IPS-NIHi11 (cell line): ENCODE results near the gene SAMD11.
A peak's percentile ranks its signal among the peaks of the same experiment; 100 is the strongest.

Experiments
- DNase-seq: peaks from one replicate; pipeline ENCODE4 v3.0.0; 2012; ENCODE audit warnings: mixed read lengths, low spot score

Gene SAMD11

GRCh38 chr1:931380-932172 lies 7.9 kb downstream of the SAMD11 start:
- DNase-seq = no peak

DNA sequence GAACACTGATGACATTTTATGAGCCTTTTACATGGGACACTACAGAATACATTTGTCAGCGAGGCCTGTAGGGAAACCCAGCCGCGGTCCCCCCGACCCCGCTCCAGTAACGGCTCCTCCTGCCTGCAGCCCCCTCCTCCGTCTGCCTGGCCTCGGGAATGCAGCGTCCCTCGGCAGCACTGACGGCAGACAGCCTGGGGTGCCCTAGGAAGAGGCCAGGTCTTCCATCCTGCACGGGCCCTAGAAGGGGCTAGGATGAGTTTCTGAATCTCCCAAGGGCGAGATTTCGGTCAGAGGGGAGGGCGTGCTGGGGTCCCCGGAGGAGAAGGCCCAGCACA lies 8.4 kb downstream of the SAMD11 start:
- DNase-seq = no peak

DNA sequence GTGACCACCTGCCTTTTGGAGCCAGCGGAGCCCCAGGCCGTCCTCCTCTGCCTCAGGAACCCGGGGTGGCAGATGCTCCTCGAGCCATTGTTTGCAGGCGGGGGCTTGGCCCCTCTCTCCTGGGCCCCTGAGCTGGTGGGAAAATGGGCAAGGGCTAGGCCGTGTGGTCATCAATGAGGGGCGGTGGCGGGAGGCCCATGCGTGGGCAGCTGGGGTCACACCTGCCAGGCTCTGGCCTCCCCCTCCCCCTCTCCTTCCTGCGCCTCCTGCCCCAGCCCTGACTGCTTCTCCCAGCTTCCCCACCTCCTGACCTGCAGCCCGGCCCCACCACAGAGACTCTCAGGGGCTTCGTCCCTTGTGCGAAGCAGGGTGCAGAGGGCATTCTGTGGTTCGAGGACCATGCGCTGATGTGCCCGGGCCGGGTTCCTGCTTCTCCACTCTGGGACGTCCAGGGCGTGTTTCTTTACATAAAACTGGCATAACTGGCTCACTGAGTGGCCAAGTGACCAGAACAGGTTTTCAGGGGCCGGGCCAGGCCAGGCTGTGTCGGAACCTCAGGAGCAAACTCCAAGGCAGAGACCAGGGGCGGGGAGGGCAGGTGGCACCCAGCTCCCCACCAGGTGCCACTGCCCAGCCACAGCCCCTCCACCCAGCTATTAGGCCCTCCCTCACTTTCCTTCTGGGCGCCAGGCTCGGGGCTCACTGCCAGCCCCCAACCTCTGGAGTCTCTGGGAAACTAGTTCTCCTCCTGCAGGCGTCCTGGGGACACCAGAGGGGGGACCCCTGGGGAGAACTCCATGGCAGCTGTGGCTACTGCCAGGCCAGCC lies 9.3 kb downstream of the SAMD11 start:
- DNase-seq = no peak

- no peak for DNase-seq
Observed at GRCh38 chr1:933603-933940, 9.8 kb downstream of the SAMD11 start.

- no peak for DNase-seq
Observed at GRCh38 chr1:934991-935750, 11.4 kb downstream of the SAMD11 start.

DNA sequence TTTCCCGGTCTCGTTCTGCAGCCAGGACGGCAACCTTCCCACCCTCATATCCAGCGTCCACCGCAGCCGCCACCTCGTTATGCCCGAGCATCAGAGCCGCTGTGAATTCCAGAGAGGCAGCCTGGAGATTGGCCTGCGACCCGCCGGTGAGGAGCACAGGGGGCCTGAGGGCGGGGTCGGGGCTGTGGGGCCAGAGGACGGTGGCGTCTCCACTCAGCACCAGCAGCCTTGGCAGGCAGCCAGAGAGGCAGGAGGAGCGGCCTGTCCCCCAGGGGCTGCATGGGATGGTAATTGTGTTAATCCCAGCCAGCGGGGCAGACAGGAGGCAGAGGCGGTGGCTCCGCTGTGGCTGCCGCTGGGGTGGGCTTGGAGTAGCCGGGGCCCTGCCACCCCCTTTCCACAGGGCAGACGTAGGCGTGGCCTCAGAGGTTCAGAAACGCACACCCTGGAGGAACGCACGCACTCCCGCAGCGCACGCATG lies 12.1 kb downstream of the SAMD11 start:
- peak; percentile 72 for DNase-seq

GRCh38 chr1:936348-937264 lies 12.9 kb downstream of the SAMD11 start:
- DNase-seq = no peak

DNA sequence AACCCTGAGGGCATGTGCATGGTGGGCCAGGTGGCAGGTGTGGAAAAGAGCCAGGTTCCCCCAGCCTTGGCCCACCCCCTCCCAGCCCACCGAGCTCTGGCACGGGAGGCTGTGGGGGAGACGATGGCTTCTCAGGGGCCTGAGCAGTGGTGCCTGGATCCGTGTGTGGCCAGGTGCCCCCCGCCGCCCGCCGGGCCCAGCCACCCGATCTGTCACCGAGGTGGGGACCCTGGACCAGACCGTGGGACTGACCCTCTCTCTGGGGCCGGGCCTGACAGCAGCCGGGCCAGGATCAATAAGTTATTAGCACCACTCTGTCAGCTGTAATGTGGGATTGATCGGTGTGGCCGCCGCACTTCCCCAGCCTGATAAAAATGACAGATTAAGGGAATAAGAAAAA lies 13.8 kb downstream of the SAMD11 start:
- no peak for DNase-seq

DNA sequence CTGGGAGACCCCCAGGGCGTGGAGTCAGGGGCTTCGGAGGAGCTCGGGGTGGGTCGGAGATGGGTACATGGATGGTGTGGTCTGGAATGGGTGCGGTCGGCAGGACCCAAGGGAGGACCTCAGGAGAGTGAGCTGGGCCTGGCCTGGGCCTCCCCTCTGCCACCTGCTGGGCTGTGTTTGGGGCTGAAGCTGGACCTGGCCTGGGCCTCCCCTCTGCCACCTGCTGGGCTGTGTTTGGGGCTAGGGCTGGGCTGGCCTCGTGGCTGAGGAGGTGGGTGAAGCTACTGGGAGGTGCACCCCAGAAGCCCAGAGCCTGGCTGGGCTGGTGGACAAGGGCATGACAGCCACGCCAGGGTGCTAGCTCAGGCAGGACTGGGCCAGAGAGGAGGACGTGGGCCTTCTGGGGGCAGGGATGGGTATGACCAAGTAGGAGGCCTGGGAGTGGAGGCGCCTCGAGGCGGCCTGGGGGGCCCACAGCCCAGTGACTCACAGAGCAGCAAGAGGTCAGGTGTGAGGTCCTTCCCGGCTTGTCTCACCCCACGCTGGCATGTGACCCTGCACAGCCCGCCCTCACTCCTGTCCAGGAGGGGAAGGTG lies 14.5 kb downstream of the SAMD11 start:
- no peak for DNase-seq

DNA sequence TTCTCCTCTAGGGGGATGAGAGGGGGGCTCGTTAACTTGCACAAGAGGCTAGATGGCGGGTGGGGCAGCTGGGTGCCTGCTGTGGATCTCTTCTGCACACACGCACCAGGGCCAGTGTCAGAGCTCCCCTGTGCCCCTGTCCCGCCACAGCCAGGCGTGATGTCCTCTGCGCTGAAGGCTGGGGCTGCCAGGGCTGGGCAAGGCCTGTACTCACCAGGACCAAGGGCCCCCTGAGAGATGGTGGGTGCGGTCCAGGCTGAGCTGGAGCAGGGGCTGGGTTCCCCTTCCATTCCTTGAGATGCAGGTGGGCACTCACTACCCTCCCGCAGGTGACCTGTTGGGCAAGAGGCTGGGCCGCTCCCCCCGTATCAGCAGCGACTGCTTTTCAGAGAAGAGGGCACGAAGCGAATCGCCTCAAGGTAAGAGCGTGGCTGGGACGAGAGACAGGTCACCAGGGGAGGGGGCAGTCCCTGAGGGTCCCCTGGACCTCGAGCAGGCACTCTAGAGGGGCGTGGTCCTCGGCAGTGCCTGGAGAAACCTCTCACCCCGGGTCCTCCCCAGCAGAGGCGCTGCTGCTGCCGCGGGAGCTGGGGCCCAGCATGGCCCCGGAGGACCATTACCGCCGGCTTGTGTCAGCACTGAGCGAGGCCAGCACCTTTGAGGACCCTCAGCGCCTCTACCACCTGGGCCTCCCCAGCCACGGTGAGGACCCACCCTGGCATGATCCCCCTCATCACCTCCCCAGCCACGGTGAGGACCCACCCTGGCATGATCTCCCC lies 15.2 kb downstream of the SAMD11 start:
- DNase-seq = peak; percentile 78

- no peak for DNase-seq
Observed at GRCh38 chr1:939511-940106, 15.9 kb downstream of the SAMD11 start.

DNA sequence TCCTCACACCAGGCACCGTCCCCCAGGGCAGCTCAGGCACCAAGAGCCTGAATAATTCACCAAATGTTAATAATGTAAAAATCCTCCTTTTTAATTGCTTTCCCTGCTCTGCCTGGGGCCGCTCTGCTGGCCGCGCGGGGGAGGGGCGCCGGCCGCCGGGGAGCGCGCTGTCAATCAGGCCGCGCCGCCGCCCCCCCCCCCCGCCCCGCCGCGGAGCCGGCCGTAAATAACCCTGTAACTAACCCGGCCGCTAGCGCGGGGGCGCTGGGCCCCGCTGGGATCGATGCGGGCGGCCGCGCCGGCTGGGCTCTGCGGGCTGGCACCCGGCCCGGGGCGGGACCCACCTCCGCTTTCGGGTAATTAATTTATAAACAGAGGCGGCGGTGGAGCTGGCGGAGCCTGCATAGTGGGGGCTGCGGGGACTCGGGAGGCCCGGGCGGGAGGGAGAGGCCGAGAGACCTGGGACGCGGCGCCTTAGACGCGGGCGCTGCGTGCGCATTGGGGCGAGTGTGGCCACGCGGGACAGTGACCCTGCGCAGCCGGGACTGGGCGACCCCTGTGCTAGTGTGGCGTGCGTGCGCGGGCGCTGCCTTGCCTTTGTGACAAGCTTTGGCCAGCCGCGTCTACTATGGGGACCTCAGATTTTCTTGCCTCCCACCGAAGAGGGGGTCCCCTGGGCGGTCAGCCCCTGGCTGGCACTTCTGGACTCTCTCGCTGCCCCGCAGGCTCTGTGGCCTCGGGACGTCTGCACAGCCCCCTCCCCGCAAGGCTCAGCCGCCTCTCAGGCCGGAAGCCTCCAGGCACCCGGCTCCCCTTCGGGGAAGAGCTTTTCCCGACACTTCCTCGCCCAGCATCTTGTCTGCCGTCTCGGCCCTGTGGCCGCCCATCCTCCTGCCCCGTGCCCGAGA lies 16.6 kb downstream of the SAMD11 start:
- DNase-seq = peak; percentile 78

DNA sequence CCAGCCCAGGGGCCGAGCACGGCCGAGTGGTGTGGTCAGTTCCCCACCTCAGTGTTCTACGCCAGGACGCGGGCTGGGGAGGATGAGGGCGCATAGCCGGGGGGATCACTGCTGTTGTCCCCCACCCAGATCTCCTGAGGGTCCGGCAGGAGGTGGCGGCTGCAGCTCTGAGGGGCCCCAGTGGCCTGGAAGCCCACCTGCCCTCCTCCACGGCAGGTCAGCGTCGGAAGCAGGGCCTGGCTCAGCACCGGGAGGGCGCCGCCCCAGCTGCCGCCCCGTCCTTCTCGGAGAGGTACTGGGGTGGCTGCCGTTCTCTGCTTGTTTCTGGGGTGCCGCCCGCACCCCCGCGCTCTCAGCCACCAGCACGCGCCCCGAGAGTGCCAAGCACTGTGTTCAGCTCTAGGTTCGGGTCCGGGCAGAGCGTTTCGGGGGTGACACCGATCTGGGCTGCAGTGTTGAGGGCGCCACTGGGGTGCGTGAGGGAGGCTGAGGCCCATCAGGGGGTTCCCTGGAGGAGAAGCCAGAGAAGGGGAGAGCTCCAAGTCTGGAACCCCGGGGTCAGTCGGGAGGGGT lies 17.4 kb downstream of the SAMD11 start:
- DNase-seq = no peak

GRCh38 chr1:941588-942383 lies 18.1 kb downstream of the SAMD11 start:
- peak; percentile 86 for DNase-seq

DNA sequence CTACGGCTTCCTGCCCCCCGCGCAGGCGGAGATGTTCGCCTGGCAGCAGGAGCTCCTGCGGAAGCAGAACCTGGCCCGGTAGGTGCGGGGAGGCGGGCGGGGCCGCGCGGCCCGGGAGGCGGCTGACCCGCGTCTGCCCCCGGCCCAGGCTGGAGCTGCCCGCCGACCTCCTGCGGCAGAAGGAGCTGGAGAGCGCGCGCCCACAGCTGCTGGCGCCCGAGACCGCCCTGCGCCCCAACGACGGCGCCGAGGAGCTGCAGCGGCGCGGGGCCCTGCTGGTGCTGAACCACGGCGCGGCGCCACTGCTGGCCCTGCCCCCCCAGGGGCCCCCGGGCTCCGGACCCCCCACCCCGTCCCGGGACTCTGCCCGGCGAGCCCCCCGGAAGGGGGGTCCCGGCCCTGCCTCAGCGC lies 18.7 kb downstream of the SAMD11 start:
- peak; percentile 76 for DNase-seq

GRCh38 chr1:942864-943533 lies 19.3 kb downstream of the SAMD11 start:
- DNase-seq = no peak
